HG03159 (cell line): ENCODE measurements around the gene COL27A1.

ENCODE experiments used
- ATAC-seq: cut with Tn5 transposase; IDR thresholded peaks from one replicate; pipeline ENCODE4 v1.9.1; 2021; ENCODE audit warnings: mild to moderate bottlenecking, moderate library complexity; ENCODE audit not compliant: unreplicated experiment

Gene COL27A1

GRCh38 chr9:114348261-114348905, 193.0 kb downstream of the COL27A1 start:
- no peak for ATAC-seq

GRCh38 chr9:114348906-114349482, 193.7 kb downstream of the COL27A1 start:
- ATAC-seq: peak; percentile 81

DNA sequence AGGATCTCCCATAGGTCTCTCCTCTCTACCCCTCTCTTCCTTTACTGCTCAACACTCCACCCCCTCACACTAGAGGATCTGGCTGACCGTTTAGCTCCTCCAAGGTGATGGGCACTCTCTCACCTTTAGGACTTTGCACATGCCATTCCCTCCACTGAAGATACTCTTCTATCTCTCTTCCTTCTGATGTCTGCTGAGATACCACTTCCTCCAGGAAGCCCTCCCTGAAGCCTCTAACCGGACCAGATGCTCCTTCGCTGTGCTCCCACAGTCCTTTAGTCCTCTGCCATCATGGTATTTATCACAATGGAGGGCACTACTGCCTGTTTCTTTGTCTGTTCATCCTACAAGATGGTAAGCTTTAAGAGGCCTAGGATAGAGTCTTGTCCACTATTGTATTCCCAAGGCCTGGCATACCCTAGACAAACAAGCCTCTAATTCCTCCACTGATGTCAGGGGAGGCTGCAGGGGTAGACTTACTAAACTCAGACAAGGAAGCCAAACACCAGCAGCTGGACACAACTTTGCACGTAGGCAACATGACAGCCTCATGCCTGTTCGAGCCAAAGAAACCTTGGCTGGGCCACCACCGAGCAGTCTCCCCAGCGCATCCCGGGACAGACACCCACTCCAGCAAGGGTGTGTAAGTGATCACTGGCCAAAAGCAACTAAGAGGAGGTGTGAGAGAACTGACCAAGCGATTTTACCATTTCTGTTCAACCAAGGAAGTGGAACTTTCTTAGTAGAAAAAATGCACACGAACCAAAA, 194.6 kb downstream of the COL27A1 start:
- ATAC-seq: no peak

- no peak for ATAC-seq
Measured at GRCh38 chr9:114350636-114351401, 195.5 kb downstream of the COL27A1 start.

GRCh38 chr9:114351932-114352331, 196.6 kb downstream of the COL27A1 start:
- no peak for ATAC-seq

DNA sequence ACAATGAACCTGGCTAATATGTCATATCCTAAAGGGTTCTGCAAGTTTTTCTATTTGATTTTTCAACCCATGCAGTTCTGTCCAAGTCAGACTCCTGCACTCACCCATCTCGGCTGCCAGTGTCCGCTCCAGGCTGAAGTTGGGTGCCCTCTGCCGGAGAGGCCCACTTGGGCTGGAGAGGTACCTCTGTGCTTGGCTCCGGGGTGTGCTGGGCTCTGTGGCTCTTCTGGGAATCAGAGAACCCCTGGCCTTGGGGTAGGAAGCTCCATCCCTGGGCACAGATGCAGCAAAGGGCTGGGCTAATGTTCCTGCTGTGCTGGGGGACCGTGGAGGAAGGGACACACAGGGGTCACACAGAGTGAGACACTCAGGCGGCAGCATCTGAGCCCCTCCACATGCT, 200.5 kb downstream of the COL27A1 start:
- no peak for ATAC-seq

DNA sequence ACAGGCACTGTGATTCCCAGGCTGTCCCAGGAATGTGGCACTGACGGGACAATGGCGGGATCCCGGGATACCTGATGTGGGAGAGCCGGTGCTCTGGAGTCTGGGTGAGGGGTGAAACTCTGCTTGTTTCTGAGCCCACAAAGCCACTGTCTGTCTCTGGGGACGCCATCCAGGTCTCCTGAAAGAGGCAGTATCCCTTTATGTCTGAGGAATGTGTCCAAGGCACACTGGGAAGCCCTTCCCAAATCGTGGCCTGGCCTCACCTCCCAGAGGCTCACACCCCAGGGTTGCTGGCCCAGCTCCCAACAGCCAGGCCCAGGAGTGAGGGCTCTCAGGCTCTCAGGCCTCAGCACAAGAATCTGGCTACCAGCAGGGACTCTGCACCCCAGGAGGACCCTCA, 201.5 kb downstream of the COL27A1 start:
- ATAC-seq: no peak

DNA sequence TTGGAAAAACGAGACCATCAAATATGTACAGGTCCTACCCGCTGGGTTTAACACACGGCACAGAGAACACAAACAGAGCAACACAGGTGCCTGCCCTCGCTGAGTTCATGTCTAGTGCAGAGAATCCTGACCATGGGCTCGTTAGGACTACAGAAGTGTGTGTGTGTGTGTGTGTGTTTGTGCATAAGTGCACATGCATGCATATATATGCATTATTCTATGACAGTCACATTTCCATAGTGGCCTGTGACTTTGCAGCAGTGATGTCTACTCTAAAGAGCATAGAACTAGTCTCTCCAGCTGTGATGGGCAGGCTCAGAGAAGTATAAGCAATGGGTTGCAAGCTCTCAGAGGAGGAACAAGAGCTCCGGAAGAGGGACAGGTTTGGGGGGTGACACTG, 202.0 kb downstream of the COL27A1 start:
- no peak for ATAC-seq

- no peak for ATAC-seq
Measured at GRCh38 chr9:114357911-114358328, 202.6 kb downstream of the COL27A1 start.

DNA sequence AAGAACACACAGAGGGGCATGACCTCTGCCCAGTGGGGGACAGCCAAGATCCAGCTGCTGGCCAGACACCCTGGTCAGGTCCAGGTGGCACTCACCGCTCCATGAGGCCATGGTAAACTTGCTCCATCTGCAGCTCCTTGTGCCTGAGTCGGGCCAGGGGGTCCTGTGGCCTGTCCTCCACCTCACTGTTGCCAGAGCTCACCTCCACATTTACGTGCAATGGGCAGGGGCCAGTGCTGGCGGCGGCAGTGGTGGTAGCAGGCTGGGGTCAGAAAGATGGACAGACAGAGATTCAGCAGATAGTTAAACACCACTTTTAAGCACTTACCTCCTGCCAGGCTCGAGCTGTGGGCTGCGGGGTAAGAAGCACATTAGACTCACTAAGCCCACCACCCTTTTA, 204.5 kb downstream of the COL27A1 start:
- ATAC-seq: no peak

GRCh38 chr9:114361542-114361941, 206.2 kb downstream of the COL27A1 start:
- no peak for ATAC-seq
